Pancreas (tissue), 10 donors: ENCODE measurements around the gene SHISA7. TPM values are rescaled to one million over a fixed set of nuclear protein-coding genes. Genes with fewer than 3 reads are reported as not detected.

Experiments
- ATAC-seq, 4 donors: fragments of 200-7000 bp; cut with Tn5 transposase; one replicate each; pipeline versions ENCODE4 v1.8.0 to v1.9.1; 2020; ENCODE audit warnings: mild to moderate bottlenecking in 4 of 4, moderate library complexity in 4 of 4
- DNase-seq, 6 donors: peaks; one replicate each; pipeline ENCODE4 v3.0.0-alpha.2; 2020
- FAIRE-seq: peaks from 2 replicates; lab custom pipeline; 2012; peaks lifted over from hg19 to GRCh38; lab: Jason Lieb, UNC
- H3K27ac ChIP-seq, 4 donors: fragments of 200-600 bp; sonication (generic); 1 replicate in 3 of 4; 2 replicates in 1 of 4; pipeline versions ENCODE4 v1.5.0 to v1.8.0; 2020
- H3K27me3 ChIP-seq, 4 donors: fragments of 200-600 bp; one replicate each; pipeline ENCODE4 v1.8.0; 2021
- H3K36me3 ChIP-seq, 3 donors: fragments of 200-600 bp; sonication (generic) in 1 of 3; one replicate each; pipeline versions ENCODE4 v1.5.0 to v1.8.0; 2020 to 2021
- H3K4me1 ChIP-seq, 3 donors: fragments of 200-600 bp; one replicate each; pipeline ENCODE4 v1.8.0; 2021
- H3K4me3 ChIP-seq, 4 donors: fragments of 200-600 bp; sonication (generic) in 2 of 4; one replicate each; pipeline versions ENCODE4 v1.5.0 to v1.8.0; 2020 to 2021
- H3K9me3 ChIP-seq, 4 donors: fragments of 200-600 bp; one replicate each; pipeline ENCODE4 v1.8.0; 2021
- CTCF ChIP-seq, 4 donors: fragments of 200-600 bp; sonication (generic) in 3 of 4; IDR thresholded peaks; one replicate each; pipeline versions ENCODE4 v1.5.0 to v1.8.0; 2021; ENCODE audit warnings: antibody characterized with exemption in 4 of 4
- whole genome bisulfite sequencing, 2 donors: extraction: QIAGEN DNeasy Blood & Tissue Kit; methylation state at CpG; one replicate each; pipeline ENCODE4 v1.1.7; 2013; 5-methylcytosine and 5-hydroxymethylcytosine counted together
- intact Hi-C, 3 donors: fragments of 100-400 bp; cut with DNase I; formaldehyde crosslinking; loops; one replicate each; pipeline versions ENCODE4 v1.11.1 to v1.14.2; 2022
- polyA plus RNA-seq, 2 donors: library from polyadenylated mRNA; stranded (reverse); fragments of 200-250 nt; gene quantifications; one replicate each; pipeline ENCODE4 v1.2.3, GENCODE V29; 2013
- total RNA-seq, 6 donors: library from RNA; stranded (reverse); fragmentation: NEBNext Ultra II Directional in 4 of 6; extraction: Animal tissue kit (Norgen Biotek cat#: 25700) in 4 of 6; gene quantifications; one replicate each; pipeline versions ENCODE4 v1.2.1 to v1.2.4, GENCODE V29; 2021 to 2023
- donor health status: healthy with polysubstance abuse.
- donor health status: DM: no; HTN: no; CAD: no; lungs with moderate emphysema.
- donor health status: DM: no; HTN: no; CAD: no.
- donor health status: control.
- donor health status: control.
- donor health status: Bipolar disorder and iron deficiency.
- donor health status: DM: yes; HTN: yes; CAD: no.
- donor health status: DM: no; HTN: no; CAD: no.
- donor health status: DM: no; HTN: no; CAD: no.
- donor health status: DM: yes; HTN: yes; CAD: no.

The SHISA7 gene
- total and polyA plus RNA-seq, 8 donors = 0.04 to 0.33 (median 0.06) TPM; not detected in 3

GRCh38 chr19:55386493-55386971 is 56.6 kb downstream of the SHISA7 start:
- 1 to 2% methylated on average over 33 of the region's 33 CpGs for WGBS, 2 donors
- intact Hi-C loops = loop anchor here in 1 of 3 donors (10.0 kb wide), 1 partner anchor 92 kb away; no protein-coding TSS in a partner anchor
- Histone ChIP-seq H3K27me3 (no peaks in the 10 kb centered on the region), H3K4me3 (peak overlapping the region; percentile 76 to 92 (median 80)), H3K27ac (peak overlapping the region in 2 of 4 donors; percentile 84 to 97), H3K36me3 (peaks cover 0 to 23% (median 11%) of the 10 kb centered on the region in 3 donors), H3K4me1 (peaks cover 10 to 28% (median 17%) of the 10 kb centered on the region in 3 donors), H3K9me3 (no peaks in the 10 kb centered on the region)
- ATAC-seq (no peak), DNase-seq (no peak), FAIRE-seq (no peak)
- no peak for TF ChIP-seq CTCF (IDR thresholded peaks at IDR 0.05)

GRCh38 chr19:55385724-55386492 is 57.2 kb downstream of the SHISA7 start, which contains the start of gene RPL28:
Gene RPL28, plus strand, starts transcription at chr19:55385932. Its CDS starts 426 bp downstream, at chr19:55386358.
- TF ChIP-seq CTCF (IDR thresholded peaks at IDR 0.05) = no peak
- peak within 1 kb of the TSS; percentile 76 to 92 (median 80) for H3K4me3 ChIP-seq
- FAIRE-seq = no peak
- H3K36me3 ChIP-seq = peaks cover 0 to 23% (median 11%) of the 10 kb centered on the region in 3 donors
- intact Hi-C loops = loop anchor here in 1 of 3 donors (10.0 kb wide), 1 partner anchor 91 kb away; no protein-coding TSS in a partner anchor
- 0% methylated on average over 62 to 68 of the region's 68 CpGs for WGBS, 2 donors
- no peaks in the 10 kb centered on the region for H3K27me3 ChIP-seq
- peak within 1 kb of the TSS; percentile 74 to 97 (median 90) for H3K27ac ChIP-seq
- DNase-seq = peak; percentile 95 to 99 (median 97)
- H3K9me3 ChIP-seq = no peaks in the 10 kb centered on the region
- peak; percentile 85 to 92 (median 86) for ATAC-seq
- H3K4me1 ChIP-seq = peaks cover 10 to 28% (median 17%) of the 10 kb centered on the region in 3 donors

- WGBS, 2 donors = 3 to 4% methylated on average over 34 of the region's 34 CpGs
- peak; percentile 85 to 92 (median 86) for ATAC-seq
- peak; percentile 34 for FAIRE-seq
- Histone ChIP-seq H3K4me3 (peak overlapping the region; percentile 5 to 92 (median 54)), H3K4me1 (peaks cover 10 to 28% (median 17%) of the 10 kb centered on the region in 3 donors), H3K27me3 (no peaks in the 10 kb centered on the region), H3K27ac (peak overlapping the region; percentile 74 to 97 (median 90)), H3K36me3 (peaks cover 0 to 18% (median 11%) of the 10 kb centered on the region in 3 donors), H3K9me3 (no peaks in the 10 kb centered on the region)
- intact Hi-C loops = loop anchor here in 1 of 3 donors (10.0 kb wide), 1 partner anchor 90 kb away; no protein-coding TSS in a partner anchor
- peak; percentile 92 to 98 (median 96) for DNase-seq
- no peak for TF ChIP-seq CTCF (IDR thresholded peaks at IDR 0.05)
These were observed 58.0 kb downstream of the SHISA7 start for GRCh38 chr19:55384920-55385723.

GRCh38 chr19:55384131-55384919 is 58.8 kb downstream of the SHISA7 start, which contains the start of gene TMEM238:
Gene TMEM238, minus strand, starts transcription at chr19:55384292. Its CDS starts 33 bp downstream, at chr19:55384259.
- DNase-seq (peak; percentile 70 to 92 (median 80)), FAIRE-seq (no peak), ATAC-seq (peak; percentile 31 to 53 (median 42))
- Histone ChIP-seq H3K4me3 (peak within 1 kb of the TSS; percentile 28 to 92 (median 54)), H3K9me3 (no peaks in the 10 kb centered on the region), H3K4me1 (peaks cover 10 to 28% (median 17%) of the 10 kb centered on the region in 3 donors), H3K27ac (peak within 1 kb of the TSS; percentile 74 to 97 (median 90)), H3K27me3 (no peaks in the 10 kb centered on the region), H3K36me3 (peaks cover 0 to 12% (median 11%) of the 10 kb centered on the region in 3 donors)
- intact Hi-C loops = loop anchor here in 1 of 3 donors (10.0 kb wide), 1 partner anchor 90 kb away; no protein-coding TSS in a partner anchor
- 10 to 19% methylated on average over 43 to 72 of the region's 72 CpGs for WGBS, 2 donors
- no peak for TF ChIP-seq CTCF (IDR thresholded peaks at IDR 0.05)
